K562 treated with DMSO at 1 percent for 48 hours (cell line): Measurements from ENCODE around the gene OR10W1. TPM values are rescaled to one million over a fixed set of nuclear protein-coding genes. Genes with fewer than 3 reads are reported as not detected.

Experiments
- total RNA-seq: library from RNA; unstranded; fragments of 300-600 nt; gene quantifications from 2 replicates; pipeline ENCODE4 v1.2.3, GENCODE V29; 2022; ENCODE audit warnings: low replicate concordance; ENCODE audit errors: extremely low read depth

Gene OR10W1
- total RNA-seq, result not detected in 2 replicates

GRCh38 chr11:58268142-58268541 is at the start of gene OR10W1:
TSS of gene OR10W1 (minus strand) at chr11:58268260. CDS start at chr11:58267858, 402 bp downstream.

Other genes with a start within 250 kb of the OR10W1 start
- not detected in 2 replicates for gene OR9Q1, start 244.4 kb downstream of the OR10W1 start, total RNA-seq
- not detected in 2 replicates for gene OR6Q1, start 237.3 kb downstream of the OR10W1 start, total RNA-seq
- gene OR9I1, start 142.7 kb downstream of the OR10W1 start, total RNA-seq, result not detected in 2 replicates
- gene OR9Q2, start 79.2 kb downstream of the OR10W1 start, total RNA-seq, result not detected in 2 replicates
- not detected in 2 replicates for gene OR1S2, start 64.1 kb downstream of the OR10W1 start, total RNA-seq
- gene OR1S1, start 55.5 kb downstream of the OR10W1 start, total RNA-seq, result not detected in 2 replicates
- gene OR10Q1, start 39.3 kb downstream of the OR10W1 start, total RNA-seq, result not detected in 2 replicates
- not detected in 2 replicates for gene OR5B17, start 90.8 kb upstream of the OR10W1 start, total RNA-seq
- not detected in 2 replicates for gene OR5B3, start 138.6 kb upstream of the OR10W1 start, total RNA-seq
- not detected in 2 replicates for gene OR5B2, start 159.9 kb upstream of the OR10W1 start, total RNA-seq
- not detected in 2 replicates for gene OR5B12, start 174.0 kb upstream of the OR10W1 start, total RNA-seq
- gene OR5B21, start 239.8 kb upstream of the OR10W1 start, total RNA-seq, result not detected in 2 replicates